ENCODE results near the gene MTMR12. TPM values are rescaled to one million over a fixed set of nuclear protein-coding genes. Genes with fewer than 3 reads are reported as not detected.
A peak's percentile ranks its signal among the peaks of the same experiment; 100 is the strongest.

MTMR12 gene
- total and polyA plus RNA-seq, 2 of the 13 experiments (the other 11 are each of a cell fraction or from before 2014, with no cell fraction given): 23.4 to 36.6 TPM

DNA sequence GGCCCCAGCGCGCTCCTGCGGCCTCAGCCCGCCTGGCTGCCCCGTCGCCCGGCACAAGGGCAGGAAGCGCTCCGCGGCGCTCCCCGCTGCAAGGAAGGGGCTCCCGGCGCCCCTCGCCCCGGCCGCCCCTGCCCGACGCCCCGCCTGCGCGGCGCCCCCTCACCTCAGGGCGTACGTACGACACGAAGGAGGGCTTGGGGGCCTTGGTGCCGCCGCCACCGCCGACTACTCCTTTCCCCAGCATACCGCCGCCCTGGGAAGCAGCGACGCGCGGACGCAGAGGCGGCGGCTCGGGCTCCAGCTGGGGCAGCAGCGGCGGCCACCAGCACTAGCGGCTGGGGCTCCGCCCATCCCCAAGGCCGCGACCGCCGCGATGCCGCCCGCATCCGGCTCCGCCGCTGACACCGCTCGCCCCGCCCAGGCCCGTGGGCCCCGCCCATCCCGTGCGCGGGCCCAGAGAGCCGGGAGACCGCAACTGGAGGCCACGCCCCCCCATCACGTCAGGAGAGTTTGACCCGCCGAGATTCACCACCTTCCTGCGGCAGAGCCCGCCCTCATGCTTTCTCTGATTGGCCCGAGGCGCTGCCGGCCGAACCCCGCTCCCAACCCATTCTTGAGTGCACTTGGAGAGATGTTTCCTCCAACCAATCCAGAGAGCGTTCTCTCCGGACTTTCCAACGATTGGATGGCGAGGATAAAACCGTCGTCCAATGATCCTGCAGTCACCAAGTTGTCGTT is at the start of gene MTMR12 (continued):
- TF ChIP-seq, protein P1, sequence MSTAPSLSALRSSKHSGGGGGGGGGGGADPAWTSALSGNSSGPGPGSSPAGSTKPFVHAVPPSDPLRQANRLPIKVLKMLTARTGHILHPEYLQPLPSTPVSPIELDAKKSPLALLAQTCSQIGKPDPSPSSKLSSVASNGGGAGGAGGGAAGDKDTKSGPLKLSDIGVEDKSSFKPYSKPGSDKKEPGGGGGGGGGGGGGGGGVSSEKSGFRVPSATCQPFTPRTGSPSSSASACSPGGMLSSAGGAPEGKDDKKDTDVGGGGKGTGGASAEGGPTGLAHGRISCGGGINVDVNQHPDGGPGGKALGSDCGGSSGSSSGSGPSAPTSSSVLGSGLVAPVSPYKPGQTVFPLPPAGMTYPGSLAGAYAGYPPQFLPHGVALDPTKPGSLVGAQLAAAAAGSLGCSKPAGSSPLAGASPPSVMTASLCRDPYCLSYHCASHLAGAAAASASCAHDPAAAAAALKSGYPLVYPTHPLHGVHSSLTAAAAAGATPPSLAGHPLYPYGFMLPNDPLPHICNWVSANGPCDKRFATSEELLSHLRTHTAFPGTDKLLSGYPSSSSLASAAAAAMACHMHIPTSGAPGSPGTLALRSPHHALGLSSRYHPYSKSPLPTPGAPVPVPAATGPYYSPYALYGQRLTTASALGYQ (CRISPR knock-in tag; IDR thresholded peaks at IDR 0.05): no peak
- peak; percentile 98 for TF ChIP-seq NFYB (CRISPR knock-in tag; IDR thresholded peaks at IDR 0.05)
- no peak for TF ChIP-seq MAFK (conservative IDR thresholded peaks at IDR 0.05 in 1 of 2, IDR thresholded peaks at IDR 0.05 in 1 of 2; ENCODE audit: low read length in 2 of 2)
- TF ChIP-seq, protein P2, sequence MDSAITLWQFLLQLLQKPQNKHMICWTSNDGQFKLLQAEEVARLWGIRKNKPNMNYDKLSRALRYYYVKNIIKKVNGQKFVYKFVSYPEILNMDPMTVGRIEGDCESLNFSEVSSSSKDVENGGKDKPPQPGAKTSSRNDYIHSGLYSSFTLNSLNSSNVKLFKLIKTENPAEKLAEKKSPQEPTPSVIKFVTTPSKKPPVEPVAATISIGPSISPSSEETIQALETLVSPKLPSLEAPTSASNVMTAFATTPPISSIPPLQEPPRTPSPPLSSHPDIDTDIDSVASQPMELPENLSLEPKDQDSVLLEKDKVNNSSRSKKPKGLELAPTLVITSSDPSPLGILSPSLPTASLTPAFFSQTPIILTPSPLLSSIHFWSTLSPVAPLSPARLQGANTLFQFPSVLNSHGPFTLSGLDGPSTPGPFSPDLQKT (CRISPR knock-in tag; IDR thresholded peaks at IDR 0.05; ENCODE audit: borderline replicate concordance): no peak
- TF ChIP-seq ZNF224 (CRISPR knock-in tag; IDR thresholded peaks at IDR 0.05): no peak
- no peak for TF ChIP-seq DNMT3B (CRISPR knock-in tag; conservative IDR thresholded peaks at IDR 0.05)
- TF ChIP-seq NR1H2 (CRISPR knock-in tag; IDR thresholded peaks at IDR 0.05; ENCODE audit: borderline replicate concordance, low read depth): no peak
- TF ChIP-seq GFI1 (CRISPR knock-in tag; IDR thresholded peaks at IDR 0.05; ENCODE audit: borderline replicate concordance): peak; percentile 96
- 0 out of 2 replicates have a peak, but pooled peaks have one; percentile 17 for TF ChIP-seq MNT (IDR thresholded peaks at IDR 0.05)
- TF ChIP-seq LCORL (IDR thresholded peaks at IDR 0.05): no peak
- TF ChIP-seq LCORL (CRISPR knock-in tag; IDR thresholded peaks at IDR 0.05): no peak; the same call in 1 of the 2 replicates
- TF ChIP-seq ATF7-NPFF (CRISPR knock-in tag; IDR thresholded peaks at IDR 0.05; ENCODE audit: low read depth): peak; percentile 84
- no peak; the same call in 1 of the 2 replicates for TF ChIP-seq ZNF547 (CRISPR knock-in tag; IDR thresholded peaks at IDR 0.05)
- TF ChIP-seq SP1 (IDR thresholded peaks at IDR 0.05): no peak
- TF ChIP-seq SP1 (CRISPR knock-in tag; IDR thresholded peaks at IDR 0.05): peak; percentile 86
- TF ChIP-seq ISL2 (CRISPR knock-in tag; IDR thresholded peaks at IDR 0.05): 0 out of 2 replicates have a peak, but pooled peaks have one; percentile 19
- peak; percentile 59; the same call in 1 of the 2 replicates for TF ChIP-seq ZBTB25 (CRISPR knock-in tag; IDR thresholded peaks at IDR 0.05)
- peak; percentile 69; the same call in 1 of the 2 replicates for TF ChIP-seq HES4 (CRISPR knock-in tag; IDR thresholded peaks at IDR 0.05; ENCODE audit: borderline replicate concordance)
- TF ChIP-seq ZNF496 (CRISPR knock-in tag; IDR thresholded peaks at IDR 0.05; ENCODE audit: insufficient replicate concordance): no peak

Measured in HepG2 (cell line).